HG03139 (cell line): ENCODE results near the gene FOXN4.

ENCODE experiments used
- ATAC-seq: cut with Tn5 transposase; IDR thresholded peaks from one replicate; pipeline ENCODE4 v1.9.1; 2021; ENCODE audit not compliant: unreplicated experiment

The FOXN4 gene

DNA sequence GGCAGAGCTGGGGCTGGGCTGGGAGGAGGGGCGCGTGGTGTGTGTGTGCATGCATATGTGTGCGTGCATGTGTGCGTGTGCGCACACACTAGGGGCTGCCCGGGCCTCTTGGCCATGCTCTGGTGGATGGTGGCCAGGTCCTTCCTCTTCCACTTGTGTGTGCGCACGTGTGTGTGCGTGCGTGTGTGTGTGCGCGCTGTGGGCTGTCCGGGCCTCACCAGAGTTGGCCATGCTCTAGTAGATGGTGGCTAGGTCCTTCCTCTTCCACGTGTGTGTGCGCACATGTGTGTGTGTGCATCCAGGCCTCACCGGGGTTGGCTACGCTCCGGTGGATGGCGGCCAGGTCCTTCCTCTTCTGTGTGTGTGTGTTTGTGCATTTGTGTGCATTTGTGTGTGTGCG lies 24.7 kb downstream of the FOXN4 start:
- no peak for ATAC-seq

DNA sequence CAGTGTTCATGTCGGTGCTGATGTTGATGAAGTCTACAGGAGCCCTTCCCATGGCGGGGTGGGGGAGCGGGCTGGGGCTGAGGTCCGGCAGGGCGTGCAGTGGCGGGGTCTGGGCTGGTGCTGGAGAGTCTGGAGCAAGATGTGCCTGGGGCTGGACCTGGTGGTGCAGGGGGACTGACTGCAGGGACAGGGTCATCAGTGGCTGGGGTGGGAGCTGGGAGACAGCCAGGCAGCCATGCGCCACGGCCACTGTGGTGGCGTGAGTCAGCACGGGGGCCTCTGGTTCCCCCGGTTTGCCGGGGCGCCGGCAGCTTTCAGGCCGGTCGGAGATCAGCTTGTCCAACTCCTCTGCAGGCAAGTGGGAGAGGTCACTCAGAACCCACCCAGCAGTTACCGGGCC lies 27.6 kb downstream of the FOXN4 start:
- ATAC-seq = no peak

DNA sequence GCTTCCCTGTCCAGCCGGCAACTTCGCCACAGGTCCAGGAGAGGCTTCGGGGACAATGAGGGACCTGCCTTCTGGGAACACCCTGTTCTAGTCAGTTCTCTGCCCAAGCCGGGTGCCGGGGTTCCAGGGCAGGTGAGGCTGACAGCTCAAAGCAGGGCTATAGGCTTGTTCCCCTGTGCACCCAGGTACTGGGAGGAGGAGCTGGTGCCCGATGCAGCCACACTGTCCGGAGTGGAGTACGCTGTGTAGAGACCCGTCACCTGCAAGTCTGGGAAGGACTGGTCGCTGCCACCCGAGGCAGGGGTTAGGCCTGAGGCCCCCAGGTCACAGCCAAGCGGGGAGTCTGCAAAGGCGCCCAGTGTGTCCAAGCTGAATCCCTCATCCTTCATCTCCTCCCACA lies 29.6 kb downstream of the FOXN4 start:
- ATAC-seq = no peak

DNA sequence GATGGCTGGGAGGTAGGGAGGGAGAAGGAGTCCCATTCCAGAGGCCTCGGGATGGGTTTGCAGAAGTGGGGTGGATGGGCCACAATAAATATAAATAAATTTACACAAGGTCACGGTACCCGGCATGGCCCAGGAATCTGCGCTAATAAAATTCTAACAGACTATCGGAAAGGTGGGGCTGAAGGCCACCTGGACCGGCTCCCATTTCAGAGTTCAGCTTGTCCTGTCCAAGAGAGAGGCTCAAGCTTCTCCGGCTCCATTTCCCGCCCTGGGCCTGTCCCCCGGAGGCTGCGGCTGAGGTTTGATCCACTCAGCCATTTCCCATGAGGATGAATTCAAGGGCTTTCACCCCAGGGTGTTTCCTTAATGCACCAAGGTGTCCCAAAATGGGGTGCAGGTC lies 30.2 kb downstream of the FOXN4 start:
- ATAC-seq = no peak

DNA sequence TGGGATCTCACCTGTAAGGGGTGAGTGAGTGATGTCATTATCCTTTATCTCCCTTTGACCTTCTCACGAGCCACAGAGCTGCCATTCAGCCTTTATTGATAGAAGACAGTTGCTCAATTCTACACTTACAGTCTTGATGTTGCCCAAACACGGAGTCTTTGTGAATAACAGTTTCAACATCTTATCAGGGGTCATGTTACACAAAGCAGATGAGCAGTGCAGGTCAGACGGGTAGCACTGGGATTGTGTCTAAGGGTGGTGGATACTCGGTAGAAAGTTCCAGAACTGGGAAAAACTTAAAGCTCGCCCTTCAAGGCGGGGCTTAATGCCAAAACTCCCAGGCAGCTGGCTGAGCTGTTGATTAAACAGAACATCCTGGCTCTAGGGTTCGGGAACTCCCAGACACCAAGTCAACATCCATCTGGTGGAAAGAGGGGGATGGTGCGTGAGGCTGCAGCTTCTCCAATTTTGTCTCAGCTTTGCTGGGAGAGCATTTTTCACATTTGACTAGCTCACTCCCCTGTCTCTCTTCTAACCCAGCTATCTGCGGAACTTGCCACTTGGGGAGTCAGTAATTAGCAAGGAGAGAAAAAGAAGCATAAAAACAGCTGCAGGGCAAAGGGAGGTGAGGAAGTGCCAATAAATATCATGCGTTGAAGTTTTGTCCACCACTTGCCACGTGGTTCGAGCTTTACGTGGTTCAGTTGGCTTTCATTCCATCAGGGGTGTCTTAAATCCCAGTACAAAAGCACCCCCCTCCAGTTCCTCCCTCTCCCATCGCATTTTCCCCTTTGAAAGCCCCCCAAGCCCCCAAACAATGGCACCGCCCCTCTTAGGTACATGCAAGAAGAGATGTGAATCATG lies 31.0 kb downstream of the FOXN4 start:
- no peak for ATAC-seq

DNA sequence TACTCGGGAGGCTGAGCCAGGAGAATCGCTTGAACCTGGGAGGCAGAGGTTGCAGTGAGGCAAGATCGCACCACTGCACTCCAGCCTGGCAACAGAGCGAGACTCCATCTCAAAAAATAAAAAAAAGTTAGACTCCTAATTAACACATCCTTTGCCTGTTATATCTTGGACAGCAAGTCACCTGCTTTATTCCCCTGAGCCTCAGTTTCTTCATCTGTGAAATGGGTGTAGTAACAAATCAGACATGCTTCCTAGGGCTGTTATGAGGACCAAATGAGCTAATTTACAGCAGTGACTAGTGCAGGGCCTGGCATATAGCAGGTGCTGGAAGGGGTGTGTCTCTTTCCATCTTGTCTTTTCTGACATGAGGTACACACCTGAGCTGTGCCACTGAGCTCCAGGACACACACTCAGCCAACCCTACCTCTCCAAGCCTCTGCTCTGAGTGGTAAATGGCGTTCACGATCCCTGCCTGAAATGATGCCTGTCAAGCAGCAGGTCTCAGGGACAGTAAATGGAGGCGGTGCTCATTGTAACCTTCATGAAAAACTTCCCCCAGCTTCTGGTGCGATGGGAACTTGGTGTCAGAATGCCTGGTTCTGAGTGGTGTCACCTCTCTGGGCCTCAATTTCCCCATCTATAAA lies 31.7 kb downstream of the FOXN4 start:
- no peak for ATAC-seq

DNA sequence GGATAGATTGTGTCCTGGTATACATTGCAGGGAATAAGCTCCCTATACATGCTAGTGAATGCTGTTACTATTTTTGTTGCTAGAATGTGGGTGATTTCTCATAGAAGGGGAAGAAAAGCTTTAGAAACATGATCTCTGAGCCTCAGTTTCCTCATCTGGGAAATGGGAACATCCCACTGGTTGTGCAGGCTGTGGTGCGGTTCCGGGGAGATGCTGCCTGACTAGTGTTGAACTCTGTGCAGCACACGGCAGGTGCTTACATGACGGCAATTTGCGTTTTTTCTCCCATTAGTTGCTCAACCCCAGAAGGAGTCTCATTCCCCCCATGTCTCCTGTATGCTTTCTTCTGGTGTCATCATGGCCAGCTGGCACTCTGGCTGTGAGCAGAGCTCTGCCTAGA lies 32.9 kb downstream of the FOXN4 start:
- ATAC-seq = no peak

DNA sequence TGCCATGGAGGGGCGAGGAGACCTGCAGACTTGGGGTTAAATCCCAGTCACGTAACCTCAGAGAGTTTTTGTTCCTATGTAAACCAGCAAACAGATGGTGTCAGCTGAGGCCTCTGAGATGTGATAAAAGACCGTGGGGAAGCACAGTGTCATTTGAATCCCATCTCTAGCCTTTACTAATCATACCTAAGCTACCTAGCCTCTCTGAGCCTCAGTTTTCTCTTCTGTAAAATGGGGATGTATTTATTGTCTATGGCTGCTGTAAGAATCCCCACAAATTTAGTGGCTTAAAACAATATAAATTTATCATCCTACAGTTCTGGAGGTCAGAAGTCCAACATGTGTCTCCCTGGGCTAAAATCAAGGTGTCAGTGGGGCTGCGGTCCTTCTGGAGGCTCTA lies 33.9 kb downstream of the FOXN4 start:
- ATAC-seq = no peak

DNA sequence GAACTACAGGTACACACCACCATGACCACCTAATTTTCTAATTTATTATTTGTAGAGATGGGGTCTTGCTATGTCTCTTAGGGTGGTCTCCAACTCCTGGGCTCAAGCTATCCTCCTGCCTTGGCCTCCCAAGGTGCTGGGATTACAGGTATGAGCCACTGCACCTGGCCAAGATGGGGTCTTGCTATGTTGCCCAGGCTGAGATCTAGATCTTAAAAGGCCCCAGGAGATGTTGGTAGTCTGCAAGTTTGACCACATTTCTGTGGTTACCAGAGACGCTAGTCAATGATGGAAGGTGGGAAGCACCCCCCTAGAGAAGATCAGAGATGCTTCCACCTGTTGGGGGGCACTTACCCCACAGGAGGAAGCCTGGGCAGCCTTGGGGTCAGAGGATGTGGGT lies 34.7 kb downstream of the FOXN4 start:
- no peak for ATAC-seq

DNA sequence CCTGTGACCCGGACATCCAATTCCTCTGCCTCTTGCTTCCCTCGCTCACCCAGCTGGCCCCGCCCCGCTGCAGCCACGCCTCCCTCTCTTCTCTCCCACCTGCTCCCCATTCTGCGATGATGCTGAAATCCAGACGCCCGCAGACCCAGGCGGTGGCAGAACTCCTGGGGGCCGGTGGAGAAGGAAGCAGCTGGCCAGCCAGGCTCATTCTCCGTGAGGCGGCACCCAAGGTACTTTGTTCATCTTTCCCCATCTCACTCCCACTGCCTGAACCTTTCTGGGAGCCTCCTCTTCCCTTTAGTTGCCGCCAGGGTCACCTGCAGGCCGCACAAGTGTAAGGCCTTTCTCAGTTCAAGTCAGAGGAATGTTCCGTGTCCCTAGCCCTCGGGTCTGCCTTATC lies 35.7 kb downstream of the FOXN4 start:
- ATAC-seq = no peak

DNA sequence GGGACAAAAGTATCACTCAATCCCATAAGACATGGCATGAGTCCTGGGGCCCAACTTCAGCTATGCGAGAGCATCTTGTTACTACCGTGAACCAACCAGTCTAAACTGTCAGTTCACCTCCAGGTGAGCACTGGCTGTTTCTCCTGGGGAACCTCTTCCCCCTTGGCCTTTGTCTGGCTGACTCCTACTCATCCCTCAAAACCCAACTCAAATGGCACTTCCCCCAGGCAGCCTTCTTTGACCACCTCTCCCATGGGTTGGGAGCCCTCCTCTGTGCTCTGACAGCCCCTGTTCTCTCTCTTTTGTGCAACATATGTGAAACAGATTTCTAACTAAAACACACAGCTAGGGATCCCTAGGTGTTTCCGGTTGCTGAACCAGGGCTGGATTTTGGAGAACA lies 37.7 kb downstream of the FOXN4 start:
- ATAC-seq = no peak

DNA sequence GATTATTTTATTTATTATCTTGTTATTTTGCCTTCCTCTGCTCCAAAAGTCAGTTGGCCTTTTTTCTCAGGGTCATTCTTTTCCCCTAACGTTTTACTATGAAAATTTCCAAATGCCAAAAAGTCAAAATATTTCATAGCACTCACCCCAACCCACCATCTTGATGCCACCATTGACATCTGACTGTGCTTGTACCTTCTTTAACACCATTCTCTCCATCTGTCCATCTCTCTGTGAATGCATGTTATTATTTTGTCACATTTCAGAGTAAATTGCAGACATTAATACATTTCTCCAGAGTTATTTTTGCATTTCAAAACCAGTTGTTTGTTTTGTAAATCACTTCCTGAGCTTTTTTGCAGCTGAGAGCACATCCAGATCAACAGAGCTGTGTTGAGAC lies 38.6 kb downstream of the FOXN4 start:
- ATAC-seq = no peak

DNA sequence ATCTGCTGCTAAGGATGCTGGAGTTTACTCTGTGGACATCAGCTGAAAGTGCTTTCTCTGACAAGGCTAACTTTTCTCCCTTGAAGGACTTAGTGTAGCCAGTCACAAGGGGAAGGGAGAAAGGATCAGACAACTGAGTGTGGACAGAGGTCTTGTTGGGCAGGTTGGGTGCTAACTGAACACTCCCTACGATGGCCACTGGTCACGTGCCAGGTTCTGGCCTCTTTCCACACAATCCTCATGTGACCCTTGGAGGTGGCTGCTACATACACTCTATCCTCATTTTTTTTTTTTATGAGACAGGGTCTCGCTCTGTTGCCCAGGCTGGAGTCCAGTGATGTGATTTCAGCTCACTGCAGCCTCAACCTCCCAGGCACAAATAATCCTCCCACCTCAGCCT lies 39.7 kb downstream of the FOXN4 start:
- no peak for ATAC-seq

DNA sequence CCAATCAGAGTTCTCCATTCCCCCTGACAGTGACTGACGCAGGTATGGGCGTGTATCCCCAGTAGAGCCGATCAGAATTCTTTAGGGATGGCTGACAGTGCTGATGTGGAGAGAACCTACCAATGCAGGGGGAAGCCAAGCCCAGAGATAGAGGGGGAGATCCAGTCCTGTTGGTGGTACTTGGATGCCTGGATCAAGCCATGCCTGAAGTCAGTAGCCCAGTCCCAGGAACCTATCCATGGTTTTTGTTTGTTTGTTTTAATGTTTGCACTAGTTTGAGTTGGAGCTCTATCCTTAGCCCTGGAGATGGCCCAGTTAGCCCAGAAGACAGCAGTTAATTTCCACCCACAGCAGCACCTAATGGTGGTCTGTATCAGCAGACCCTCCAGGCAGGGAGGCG lies 40.2 kb downstream of the FOXN4 start:
- no peak for ATAC-seq

DNA sequence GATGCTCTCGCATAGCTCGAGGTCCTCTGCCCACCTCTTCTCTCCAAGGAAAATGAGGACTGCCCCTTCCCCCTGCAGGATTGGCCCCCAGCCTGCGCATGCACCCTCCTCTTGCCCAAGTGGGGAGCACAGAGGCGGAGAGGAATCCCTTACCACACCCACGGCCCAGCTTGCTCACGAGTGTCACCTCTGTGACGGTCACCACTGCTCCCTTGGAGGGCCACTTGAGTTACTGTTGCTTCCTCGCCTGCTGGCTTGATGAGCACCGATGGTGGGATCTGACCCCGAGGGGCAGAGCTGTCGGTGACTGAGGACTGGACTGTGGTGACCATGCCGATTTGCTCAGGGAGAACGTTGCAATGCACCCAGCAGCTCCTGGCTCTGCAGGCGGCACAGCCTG lies 41.7 kb downstream of the FOXN4 start:
- ATAC-seq = no peak

DNA sequence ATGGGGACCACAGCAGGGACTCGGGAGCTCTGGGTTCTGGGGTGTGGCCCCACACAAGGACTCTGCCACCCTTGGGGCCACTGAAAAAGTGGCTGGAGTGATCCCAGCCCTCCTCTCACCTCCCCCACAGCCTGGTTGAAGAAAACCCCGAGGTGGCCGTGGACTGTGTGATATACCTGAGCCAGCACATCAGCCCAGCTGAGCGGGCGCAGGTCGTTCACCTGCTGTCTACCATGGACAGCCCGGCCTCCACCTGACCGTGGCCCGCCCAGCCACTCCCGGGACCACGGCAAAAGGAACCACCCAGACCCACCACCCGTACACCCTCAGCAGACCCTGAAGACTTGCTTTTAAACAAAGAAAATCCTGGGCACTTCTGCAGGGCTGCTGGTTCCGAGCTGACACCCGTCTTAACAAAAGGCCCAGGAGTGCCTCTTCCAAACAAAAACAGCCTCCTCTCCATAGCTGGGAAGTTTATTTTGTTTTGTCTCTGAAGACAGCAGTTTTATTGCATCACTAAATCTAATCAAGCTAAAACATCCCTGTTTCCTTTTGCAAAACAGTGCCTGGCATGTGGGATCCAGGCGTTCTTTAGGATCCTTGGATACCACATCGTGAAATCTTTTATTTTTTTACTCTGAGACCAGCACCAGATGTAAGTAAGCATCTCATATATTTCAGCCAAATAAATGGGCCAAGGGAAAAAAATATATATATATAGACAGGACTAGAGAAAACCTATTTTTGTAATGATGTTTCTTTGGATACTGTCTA lies 42.8 kb downstream of the FOXN4 start:
- no peak for ATAC-seq

DNA sequence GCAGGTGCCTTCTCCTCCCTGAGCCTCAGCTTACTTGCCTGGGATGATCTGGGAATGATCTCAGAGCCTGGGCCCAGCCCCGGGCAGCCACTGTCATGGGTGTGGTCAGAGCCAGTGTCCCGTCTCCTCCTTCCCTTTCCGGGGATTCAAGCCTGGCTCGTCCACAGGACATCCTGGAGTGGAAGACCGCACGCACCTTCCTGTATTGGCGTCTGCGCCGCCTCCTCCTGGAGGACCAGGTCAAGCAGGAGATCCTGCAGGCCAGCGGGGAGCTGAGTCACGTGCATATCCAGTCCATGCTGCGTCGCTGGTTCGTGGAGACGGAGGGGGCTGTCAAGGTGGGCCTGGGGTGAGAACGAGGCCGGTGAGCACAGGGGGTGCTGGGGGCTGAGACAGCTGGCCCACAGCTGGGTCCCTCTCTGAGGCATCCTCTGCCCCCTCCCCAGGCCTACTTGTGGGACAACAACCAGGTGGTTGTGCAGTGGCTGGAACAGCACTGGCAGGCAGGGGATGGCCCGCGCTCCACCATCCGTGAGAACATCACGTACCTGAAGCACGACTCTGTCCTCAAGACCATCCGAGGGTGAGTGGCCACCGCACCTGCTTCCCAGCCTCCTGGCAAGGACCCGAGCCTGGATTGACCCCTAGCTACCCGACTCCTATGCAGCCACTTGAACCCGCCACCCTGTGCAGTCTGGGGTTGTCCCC lies 44.0 kb downstream of the FOXN4 start:
- no peak for ATAC-seq

DNA sequence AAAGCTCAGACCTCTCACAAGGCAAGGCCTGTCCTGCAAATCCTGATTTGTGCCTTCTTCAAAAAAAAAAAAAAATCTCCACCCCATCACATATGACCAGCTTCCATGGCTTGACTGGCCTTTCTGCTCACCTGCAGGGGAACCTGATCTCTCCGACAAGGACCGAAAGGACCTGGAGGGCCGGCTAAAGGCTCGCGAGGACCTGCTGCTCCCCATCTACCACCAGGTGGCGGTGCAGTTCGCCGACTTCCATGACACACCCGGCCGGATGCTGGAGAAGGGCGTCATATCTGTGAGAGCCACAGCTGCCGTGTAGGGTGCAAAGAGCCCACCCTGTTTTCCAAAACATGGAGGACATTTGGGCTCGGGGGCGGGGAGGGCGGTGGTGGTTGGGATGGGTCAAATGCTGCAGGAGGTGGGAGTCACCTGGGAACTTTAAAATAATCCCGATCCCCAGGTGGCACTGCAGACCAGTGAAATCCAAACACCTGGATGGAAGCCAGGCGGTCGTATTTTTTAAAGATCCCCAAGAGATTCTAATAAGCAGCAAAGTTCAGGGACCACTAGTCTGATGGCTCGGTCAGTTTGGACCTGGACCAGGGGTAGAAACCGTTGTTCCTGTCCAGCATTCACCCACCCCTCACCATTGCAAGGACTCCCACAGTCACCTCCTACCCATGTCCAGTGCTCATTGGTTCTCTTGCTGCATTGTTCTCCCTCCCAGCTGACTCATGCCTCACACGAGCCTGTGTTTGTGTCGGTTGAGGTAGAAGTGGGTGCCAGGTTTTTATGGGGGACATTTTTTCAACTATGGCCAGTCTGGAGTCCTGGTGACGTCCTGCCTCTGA lies 44.8 kb downstream of the FOXN4 start:
- no peak for ATAC-seq

DNA sequence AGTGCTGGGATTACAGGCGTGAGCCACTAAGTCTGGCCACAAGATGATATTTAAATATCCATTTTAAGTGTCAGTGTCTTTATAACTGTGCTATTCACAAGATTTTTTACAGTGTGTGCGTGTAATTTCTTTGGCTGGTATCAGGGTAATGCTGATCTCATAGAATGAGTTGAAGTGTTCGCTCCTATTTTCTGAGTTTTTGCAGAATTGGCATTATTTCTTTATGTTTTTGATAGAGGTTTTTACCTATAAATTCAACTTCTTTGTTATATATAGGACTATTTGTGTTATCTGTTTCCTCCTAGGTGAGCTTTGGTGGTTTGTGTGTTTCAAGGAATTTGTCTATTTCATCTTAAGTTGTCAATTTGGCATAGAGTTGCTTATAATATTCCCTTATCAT lies 45.6 kb downstream of the FOXN4 start:
- ATAC-seq = no peak

DNA sequence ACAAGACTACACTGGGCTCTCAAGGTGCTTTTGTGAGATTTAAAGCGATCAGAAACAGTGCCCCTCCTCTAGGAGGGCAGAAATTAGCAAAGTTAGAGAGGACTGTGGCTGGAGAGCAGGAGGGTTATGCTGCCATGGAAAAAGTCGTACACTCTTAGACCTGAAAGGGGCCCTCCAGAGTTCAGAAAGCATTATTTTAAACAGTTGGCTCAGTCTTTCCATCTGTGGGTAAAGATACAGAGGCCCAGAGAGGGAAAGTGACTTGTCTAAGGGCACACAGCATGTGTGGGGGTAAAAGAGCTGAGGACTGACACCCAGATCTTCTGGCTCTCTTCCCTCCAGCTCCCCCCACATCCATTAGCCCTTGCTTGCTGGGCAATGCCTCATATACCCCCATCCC lies 47.1 kb downstream of the FOXN4 start:
- no peak for ATAC-seq
